H54 (cell line): Measurements from ENCODE around the gene ARL15.
"Not testable (repeated sequence)": the region's sequence is repeated elsewhere in the genome, so short reads cannot be mapped to it uniquely, and the experiment has no call there.

Experiments used
- DNase-seq: peaks from one replicate; pipeline ENCODE4 v3.0.0; 2011; ENCODE audit warnings: low spot score, mixed read lengths; ENCODE audit not compliant: insufficient read length
- FAIRE-seq: peaks from 3 replicates; lab custom pipeline; 2011; peaks lifted over from hg19 to GRCh38; lab: Jason Lieb, UNC
- POLR2A ChIP-seq: IDR thresholded peaks from 2 replicates; pipeline ENCODE4 v1.6.1; 2011; ENCODE audit warnings: low read depth, mild to moderate bottlenecking, low read length

The ARL15 gene

GRCh38 chr5:54310433-54311175 is at the start of gene ARL15:
TSS of gene ARL15 (minus strand) at chr5:54310573.
- peak; percentile 86 for DNase-seq
- peak; percentile 62 for FAIRE-seq
- TF ChIP-seq POLR2A: peak; percentile 98

GRCh38 chr5:54360089-54360488 is 49.7 kb upstream of the ARL15 start:
- peak; percentile 91 for FAIRE-seq
- no peak for TF ChIP-seq POLR2A
- peak; percentile 60 for DNase-seq

- no peak for FAIRE-seq
- no peak for DNase-seq
- no peak for TF ChIP-seq POLR2A
Observed at GRCh38 chr5:54357408-54358058, 47.2 kb upstream of the ARL15 start.

GRCh38 chr5:54353933-54354564 is 43.7 kb upstream of the ARL15 start:
- not testable (repeated sequence) for DNase-seq, FAIRE-seq

GRCh38 chr5:54352580-54352979 is 42.2 kb upstream of the ARL15 start:
- FAIRE-seq, DNase-seq: not testable (repeated sequence)

- no peak for TF ChIP-seq POLR2A
- no peak for FAIRE-seq
- DNase-seq: no peak
Observed at GRCh38 chr5:54347221-54347865, 37.0 kb upstream of the ARL15 start.

- no peak for TF ChIP-seq POLR2A
- DNase-seq: no peak
- no peak for FAIRE-seq
Observed at GRCh38 chr5:54344653-54345052, 34.3 kb upstream of the ARL15 start.

- DNase-seq (no peak), FAIRE-seq (no peak)
- no peak for TF ChIP-seq POLR2A
Observed at GRCh38 chr5:54341971-54342370, 31.6 kb upstream of the ARL15 start.

- DNase-seq (no peak), FAIRE-seq (no peak)
- TF ChIP-seq POLR2A: no peak
Observed at GRCh38 chr5:54337523-54337922, 27.1 kb upstream of the ARL15 start.

- no peak for FAIRE-seq
- TF ChIP-seq POLR2A: no peak
- DNase-seq: no peak
Observed at GRCh38 chr5:54332720-54333119, 22.3 kb upstream of the ARL15 start.

GRCh38 chr5:54329731-54330709 is 19.6 kb upstream of the ARL15 start:
- DNase-seq: peak; percentile 35
- TF ChIP-seq POLR2A: no peak
- FAIRE-seq: peak; percentile 97

- no peak for TF ChIP-seq POLR2A
- DNase-seq (no peak), FAIRE-seq (no peak)
Observed at GRCh38 chr5:54326662-54327270, 16.4 kb upstream of the ARL15 start.

- TF ChIP-seq POLR2A: no peak
- no peak for FAIRE-seq
- DNase-seq: no peak
Observed at GRCh38 chr5:54325610-54326311, 15.4 kb upstream of the ARL15 start.
